Fibroblast of skin of left biceps (primary cell): Measurements from ENCODE around the gene RIIAD1.
"Not testable (repeated sequence)": the region's sequence is repeated elsewhere in the genome, so short reads cannot be mapped to it uniquely, and the experiment has no call there.

ENCODE experiments used
- DNase-seq, 2 experiments: peaks; one replicate each; pipeline ENCODE4 v3.0.0-alpha.2; 2013; ENCODE audit warnings: low read depth in 2 of 2

RIIAD1 gene, protein sequence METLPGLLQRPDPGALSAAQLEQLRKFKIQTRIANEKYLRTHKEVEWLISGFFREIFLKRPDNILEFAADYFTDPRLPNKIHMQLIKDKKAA

DNA sequence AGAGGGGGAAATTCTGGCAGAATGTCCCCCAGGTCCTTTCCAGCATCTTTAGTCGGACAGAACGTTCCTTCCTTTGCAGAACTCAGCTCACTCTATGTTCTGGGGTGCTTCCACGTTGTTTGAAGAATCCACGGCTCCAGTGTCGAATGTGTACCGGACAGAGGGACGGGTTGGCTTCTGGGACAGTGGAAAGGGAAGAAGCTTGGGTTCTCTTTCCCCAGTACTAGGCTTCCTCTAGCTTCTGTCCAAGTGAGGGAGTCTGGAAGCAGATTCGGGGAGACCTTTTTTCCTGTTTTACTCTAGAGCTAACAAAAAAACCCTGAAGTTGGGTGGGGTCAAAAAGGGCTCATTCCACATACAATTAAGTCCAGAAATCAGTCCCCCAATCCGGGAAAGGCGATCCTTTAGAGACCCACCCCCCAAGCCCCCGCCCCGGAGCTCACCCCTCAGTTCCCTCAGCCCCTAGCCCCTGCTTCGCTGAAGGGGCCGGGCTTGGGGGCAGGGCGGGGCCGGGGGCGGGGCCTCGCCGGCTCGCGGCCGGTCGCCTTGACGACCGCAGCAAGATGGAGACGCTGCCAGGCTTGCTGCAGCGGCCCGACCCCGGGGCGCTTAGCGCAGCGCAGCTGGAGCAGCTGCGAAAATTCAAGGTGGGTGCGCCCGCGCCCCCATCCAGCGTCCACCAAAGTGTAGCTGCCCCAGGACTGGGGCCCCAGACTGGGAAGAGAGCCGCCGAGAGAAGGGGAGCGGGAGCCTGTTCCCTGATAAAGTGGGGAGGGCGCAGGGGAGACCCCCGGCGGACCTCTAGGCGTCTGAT, at the start of gene RIIAD1:
TSS of gene RIIAD1 (plus strand) at position 549 of the 814 bp plus-strand sequence. CDS start at position 564, 15 bp downstream.
- DNase-seq, result no peak

DNA sequence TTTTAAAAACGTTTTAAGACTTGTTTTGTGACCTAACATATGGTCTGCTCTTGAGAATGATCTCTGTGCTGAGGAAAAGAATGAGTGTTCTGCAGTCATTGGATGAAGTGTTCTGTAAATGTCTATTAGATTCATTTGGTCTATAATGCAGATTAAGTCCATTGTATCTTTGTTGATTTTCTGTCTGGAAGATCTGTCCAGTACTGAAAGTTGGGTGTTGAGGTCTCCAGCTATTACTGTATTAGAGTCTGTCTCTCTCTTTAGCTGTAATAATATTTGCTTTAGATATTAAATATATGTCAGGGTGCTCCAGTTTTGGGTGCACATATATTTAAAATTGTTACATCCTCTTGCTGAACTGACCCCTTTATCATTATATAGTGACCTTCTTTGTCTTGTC, 47.9 kb upstream of the RIIAD1 start:
- no peak for DNase-seq

DNA sequence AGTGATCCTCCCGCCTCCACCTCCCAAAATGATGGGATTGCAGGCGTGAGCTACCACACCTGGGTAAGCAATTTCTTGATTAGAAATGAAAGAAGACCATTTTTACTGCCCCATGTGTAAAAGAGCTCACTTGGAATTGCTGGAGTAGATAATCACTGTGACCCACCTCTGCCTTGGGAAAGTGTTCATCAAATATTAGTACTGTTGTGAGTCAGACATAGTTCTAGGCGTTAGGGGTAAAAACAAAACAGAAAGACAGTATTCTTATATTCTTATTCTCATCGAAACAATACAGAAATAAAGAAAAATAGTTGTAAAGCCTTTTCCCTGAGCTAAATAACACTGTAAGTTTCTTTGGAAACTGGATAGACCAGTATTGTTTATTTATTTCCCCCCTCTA, 40.9 kb upstream of the RIIAD1 start:
- DNase-seq, result no peak

DNA sequence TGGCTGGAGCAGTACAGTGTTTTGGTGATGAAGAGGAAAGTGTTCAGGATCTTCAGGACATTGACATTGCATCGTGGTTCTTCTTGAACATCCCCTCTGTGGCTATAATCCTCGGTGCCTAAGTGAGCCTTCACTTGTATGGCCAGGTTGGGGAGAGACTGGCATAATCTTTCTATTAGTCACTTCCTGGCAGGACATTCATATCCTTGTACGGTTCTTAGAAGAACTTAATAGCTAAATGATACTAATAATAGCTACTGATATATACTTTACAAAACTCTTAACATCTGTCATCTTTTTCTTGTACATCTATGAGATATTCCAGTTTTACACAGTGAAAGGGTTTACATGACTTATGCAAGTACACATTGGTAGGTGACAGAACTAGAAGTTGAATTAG, 40.5 kb upstream of the RIIAD1 start:
- peak; percentile 59 to 66 for DNase-seq

DNA sequence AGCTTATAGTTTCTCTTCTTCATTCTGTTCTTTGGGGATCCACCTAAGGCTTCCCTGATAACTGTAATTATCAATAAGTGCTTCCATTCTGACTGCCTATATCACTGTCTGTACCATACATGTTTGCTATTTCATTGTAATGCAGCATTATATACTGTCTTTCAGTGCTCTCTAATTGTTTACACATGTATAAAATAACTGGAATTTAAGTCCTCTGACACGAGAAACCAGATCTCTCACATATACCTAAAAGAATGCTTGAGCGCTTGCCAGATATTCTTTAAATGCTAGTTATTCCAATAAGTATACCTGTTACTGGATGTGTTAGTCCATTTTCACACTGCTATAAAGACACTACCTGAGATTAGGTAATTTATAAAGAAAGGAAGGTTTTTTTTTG, 39.4 kb upstream of the RIIAD1 start:
- peak; percentile 35 to 53 for DNase-seq

DNA sequence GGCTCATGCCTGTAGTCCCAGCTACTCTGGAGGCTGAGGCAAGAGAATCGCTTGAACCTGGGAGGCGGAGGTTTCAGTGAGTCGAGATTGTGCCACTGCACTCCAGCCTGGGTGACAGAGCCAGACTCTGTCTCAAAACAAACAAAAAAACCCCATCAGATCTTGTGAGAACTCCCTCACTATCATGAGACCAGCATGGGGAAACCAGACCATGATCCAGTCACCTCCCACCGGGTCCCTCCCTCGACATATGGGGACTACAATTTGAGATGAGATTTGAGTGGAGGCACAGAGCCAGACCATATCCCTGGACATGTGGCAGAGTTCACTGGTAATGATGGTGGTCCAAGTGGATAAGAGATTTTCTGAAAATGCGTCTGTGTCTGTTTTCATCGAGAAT, 38.4 kb upstream of the RIIAD1 start:
- not testable (repeated sequence) for DNase-seq

DNA sequence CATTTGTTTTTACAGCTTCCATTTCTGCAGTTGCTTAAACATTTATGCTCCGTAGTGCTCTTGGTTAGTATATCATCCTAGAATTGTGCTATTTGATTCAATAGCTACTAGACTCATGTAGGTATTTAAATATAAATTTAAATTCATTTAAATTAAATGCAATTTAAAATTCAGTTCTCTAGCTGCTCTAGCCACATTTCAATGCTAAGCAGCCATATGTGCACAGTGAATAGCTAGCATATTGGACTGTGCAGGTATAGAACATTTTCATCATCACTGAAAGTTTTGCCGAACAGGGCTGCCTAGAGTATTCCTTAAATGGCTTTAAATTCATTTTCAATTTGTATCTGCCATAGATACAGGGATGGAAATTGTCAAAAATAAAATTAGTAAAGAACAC, 37.2 kb upstream of the RIIAD1 start:
- no peak for DNase-seq

DNA sequence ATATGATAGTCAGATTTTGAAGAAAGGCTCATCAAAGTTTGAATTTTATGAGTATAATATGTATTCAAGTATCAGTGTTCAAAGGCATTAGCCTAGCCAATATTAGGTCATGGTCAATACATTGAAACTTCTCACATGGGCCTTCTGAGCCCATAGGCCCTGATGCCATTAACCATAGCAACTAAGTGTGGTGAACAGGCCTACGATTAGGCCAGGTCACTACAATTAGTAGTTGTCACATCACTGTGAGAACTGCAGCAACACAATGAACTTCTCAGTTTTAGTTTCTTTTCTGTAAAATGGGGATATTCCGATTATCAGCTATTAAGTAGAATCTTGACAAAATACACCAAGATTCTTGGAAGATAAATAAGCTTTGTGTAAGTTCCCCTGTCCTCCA, 34.8 kb upstream of the RIIAD1 start:
- DNase-seq, result no peak

DNA sequence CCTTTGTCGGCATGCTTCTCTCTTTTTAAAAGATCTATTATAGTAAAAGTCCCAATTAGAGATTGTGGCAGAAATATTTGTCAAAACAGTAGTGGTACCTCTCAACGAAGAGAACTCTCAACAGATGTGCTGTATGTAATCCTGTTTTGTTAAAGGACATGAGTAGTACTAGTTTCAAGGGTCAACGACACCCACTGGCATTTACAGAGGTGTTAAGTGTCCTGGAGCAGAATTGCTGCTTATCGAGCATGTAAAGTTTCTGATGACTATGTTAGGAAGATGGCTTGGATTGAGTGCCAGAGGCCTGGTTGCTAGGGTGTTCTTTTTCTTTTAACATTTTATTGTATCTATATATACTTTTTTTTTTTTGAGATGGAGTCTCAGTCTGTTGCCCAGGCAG, 31.8 kb upstream of the RIIAD1 start:
- DNase-seq, result no peak

DNA sequence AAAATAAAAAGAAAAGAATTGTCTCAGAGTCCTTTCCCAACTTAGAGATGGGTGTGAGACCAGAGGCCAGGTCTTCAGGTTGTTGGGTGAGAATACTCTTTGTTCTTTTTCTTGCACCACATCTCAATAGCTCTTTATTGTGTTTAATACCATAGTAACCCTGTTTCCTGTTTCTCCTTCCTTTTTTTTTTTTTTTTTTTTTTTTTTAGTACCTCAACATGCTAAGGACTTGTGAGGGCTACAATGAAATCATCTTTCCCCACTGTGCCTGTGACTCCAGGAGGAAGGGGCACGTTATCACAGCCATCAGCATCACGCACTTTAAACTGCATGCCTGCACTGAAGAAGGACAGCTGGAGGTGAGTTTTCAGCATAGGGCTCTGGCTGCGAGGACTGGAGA, 29.1 kb upstream of the RIIAD1 start:
- no peak for DNase-seq

DNA sequence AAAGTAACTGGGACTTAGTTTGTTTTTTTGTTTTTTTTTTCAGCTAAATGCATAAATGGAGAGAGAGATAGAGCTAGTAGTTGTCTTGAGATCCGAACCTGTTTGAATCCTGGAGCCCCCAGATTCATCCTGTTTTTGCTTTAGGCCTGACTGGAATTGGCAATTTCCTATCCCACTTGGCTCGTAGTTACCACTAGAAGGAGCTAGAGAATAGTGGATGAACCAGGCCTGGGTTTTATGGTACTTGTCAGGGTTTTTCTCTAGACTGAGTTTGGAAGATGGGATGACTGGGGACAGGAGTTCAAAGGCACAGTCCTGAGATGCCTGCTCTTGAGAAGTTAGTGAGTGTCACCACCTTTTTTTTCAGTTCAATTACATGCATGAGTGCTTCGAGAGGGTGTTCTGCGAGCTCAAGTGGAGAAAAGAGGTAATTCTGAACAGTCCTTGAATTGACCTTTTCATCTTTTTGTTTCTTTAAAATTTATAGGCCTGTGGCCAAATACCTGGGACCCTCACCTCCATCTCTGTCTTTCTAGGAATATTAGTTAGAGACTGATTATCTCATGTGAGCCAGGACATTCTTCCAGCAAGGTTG, 28.2 kb upstream of the RIIAD1 start:
- no peak for DNase-seq

DNA sequence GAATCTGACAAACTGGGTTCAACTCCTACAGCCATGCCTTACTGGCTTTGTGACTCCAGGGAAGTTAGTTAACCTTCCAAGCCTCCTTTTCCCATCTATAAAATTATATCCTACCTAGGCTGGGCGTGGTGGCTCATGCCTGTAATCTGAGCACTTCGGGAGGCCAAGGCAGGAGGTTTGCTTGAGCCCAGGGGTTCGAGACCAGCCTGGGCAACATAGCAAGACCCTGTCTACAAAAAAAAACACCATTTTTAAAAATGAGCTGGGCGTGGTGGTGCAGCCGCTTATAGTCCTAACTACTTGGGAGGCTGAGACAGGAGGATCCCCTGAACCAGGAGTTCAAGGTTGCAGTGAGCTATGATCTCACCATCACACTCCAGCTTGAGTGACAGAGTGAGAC, 19.8 kb upstream of the RIIAD1 start:
- DNase-seq, result no peak

DNA sequence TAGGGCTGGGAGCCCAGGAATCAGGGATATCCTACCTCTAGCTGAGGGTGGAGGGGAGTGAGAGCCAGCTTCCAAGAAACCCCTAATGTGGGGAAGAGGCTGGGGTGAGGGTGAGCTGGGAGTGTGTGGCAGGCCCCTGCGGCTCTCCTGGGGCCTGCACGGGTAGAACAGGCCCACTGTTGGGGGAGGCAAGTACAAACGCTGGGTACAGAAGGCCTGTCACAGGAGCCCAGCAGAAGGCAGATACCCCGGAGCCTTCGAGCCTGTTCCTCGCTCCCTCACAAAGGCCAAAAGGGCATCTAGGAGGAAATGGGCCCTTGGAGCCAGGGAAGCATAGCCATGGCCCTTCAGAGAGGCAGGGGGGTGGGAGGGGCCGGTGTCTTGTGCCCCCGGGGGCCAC, 18.4 kb upstream of the RIIAD1 start:
- no peak for DNase-seq

DNA sequence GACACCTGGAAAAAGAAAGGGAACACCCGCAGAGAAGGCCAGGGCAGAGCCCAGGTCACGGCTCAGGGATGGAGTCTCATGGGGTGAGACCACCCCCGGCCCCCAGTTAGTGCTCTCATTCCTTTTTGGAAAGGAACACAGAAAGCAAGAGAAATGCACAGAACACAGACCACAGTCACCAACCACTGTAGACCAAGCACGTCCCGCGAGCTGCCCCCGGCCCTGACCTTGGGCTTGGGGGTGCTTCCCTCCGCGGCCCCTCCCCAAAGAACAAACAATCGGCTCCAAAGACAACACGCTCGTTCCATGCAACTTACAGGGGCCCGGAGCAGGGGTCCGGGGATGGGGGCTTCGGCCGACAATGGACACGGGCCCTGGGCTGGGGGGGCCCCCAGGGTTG, 17.5 kb upstream of the RIIAD1 start:
- no peak for DNase-seq

DNA sequence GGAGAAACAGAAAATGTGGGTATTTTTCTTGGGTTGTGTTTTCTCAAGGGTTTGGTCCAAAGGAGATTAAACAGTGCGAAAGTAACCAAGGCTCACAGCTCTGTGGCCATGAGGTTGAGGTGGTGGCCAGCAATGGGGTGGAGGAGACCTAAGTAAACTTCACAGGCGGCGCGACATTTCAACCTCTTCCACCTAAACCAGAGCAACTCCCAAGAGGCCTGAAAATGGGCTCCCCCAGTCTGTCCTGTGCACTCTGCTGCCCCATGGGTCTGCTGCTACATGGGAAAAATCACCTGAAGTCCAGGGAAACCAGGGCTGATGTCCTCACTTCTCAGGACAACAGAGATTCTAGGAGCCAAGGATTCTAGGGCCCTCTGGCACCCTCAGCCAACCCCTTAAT, 17.1 kb upstream of the RIIAD1 start:
- no peak for DNase-seq

DNA sequence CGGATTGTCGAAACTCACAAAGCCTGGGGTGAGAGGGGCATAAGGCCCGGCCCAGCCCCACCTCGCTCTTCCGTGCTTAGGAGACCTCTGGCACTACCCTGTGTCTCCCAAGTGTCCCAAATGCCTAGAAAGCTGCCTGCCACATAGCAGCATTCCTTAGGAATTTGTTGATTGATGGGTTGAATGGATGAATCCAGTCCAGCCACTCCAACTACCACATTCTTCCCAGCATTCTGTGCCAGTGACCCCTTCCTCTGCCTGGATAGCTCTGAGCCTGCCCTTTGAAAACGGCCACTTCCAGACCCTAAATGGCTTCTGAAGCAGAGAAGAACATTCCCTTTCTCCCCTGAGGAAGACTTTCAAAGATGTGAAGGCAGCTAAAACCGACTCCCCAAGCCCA, 16.2 kb upstream of the RIIAD1 start:
- no peak for DNase-seq

DNA sequence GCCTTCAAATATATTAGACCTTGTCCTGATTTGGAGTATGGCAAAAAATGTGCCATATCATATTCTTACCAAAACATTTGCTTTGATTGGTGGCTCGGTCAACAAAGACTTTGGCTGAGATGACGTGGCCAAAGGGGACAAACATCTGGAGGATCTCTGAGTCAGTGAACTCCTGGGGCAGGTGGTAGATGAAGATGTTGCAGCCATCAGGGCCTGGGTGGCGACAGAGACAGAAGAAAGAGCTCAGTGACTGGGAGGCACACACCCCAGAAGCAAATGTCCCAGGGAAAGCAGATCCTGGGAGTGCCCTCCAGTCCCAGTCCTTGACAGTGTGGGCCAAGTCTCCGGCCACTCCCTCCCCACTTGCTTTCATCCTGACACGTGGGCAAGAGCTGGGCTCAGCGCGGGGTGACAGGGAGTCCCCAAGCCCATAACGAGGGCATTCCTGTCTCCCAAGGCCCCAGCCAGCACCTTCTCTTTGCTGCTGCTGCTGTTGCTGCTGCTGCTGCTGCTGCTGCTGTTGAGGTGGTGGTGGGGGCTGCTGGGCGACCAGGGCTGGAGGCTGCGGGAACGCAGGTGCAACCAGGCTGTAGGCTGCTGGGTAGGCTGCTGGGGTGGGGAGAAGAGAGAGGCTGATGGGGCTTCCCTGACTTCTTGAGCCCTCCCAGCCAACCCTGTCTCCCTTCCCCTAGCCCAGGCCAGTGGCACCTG, 15.4 kb upstream of the RIIAD1 start:
- DNase-seq, result no peak

DNA sequence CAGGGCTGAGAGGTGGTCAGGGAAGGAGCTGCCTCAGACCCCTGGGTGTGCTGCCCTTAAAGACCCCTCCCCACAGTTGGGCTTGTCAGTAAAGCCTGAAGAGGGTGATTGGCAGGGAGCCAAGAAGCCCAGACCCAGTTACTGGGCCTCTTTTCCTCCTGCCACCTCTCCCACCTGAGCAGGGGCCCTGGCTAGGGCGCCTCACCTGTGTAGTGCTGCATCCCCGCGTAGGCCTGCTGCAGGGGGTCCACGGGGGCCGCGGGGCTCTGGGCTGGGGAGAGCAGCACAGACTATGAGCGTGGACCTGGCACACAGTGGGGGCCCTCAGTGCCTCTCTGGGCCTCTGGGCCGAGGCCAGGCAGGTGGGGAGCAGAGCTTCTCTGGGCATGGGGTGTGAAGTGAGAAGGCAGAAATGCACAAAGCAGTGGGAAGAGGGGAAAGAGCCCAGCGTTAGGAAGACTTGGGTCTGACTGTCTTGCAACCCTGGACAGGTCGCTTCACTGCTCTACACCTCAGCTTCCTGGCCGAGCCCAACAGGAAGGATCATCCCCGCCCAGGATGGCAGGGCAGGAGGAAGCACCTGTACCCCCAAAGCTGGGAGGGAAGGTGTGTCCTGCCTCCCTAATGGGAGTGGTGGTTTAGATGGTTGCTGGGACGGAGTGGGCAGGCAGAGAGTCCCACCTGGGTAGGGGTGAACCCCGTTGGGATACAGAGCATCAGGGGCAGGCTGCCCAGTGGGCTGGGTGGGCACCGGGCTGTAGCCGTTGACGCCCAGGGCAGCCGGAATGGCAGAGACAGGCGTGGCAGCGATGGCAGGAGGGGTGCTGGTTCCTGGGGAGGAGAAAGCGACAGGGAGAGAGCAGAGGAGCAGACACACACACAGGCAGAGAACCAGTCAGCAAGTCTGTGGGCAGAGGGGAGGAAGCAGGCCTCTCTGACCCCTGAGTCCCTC, 14.6 kb upstream of the RIIAD1 start:
- DNase-seq, result no peak

DNA sequence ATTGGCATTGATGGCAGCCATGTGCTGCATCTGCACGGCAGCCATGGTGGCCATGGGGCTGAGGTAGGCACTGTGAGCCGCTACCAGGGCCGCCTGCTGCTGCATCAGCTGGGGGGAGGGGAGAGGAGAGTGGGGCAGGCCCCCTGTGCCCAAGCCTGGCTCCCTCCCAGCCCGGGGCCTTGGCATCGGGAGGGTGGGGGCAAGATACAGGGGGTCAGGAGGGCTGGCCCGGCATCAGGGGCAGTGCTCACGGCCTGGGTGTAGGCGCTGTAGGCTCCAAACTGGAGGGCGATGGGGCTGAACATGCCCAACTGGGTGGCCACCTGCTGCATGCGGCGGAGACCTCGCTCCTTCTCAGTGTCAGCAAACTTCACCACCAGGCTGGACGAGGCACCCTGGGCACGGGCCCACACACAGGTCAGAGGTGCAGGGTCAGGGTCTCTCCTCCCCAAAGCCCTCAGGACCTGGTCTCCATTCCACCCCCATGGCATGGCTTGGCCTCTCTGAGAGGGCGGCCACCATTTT, 13.7 kb upstream of the RIIAD1 start:
- no peak for DNase-seq

DNA sequence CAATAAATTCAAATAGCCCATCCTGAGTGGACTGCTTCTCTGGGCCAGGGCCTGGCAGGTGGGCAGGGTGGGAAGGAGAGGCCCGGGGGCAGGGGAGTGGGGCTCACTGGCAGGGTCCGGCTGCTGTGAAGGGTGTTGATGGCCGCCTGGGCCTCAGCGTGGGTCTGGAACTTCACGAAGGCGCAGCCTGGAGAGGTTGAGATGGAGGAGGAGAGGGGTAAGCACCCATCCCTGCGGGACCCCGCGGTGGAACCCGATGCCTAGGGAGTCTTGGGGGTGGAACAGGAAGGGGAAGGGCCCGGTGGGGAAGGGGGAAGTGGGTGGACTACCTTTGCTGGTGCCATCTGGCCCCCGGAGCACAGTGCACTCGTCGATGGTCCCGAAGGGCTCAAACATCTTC, 12.4 kb upstream of the RIIAD1 start:
- no peak for DNase-seq

DNA sequence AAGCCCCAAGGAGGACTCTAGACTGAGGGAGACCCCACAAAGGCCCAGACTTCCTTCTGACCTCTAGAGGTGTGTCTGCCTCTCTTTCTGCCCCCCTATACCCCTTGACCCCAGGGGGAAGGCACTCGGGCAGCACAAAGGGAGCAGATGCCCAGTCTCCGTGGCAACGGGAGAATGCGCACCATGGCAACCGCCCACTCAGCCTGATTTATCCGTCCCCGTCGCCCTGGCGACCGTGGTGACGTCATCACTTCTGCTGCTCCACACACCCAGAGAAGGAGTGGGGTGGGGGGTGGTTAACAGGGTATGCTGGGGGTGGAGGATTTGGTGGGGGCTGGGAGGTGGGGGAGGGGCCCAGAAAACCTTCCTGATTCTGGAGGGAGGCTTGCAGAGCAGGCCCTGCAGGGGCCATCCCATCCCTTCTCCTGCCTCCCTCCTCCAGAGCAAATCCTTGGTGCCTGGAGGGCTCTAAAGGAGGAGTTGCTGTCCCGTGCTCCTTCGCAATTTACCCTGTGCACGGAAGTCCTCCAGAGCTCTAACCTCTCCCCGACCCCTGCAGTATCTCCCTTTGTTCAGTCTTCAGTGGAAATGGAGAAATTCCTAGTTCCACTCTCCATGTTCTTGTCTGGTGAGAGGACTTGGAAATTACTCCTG, 11.0 kb upstream of the RIIAD1 start:
- DNase-seq, result no peak
